Natural killer cell (primary cell): ENCODE measurements around the gene EREG. TPM values are rescaled to one million over a fixed set of nuclear protein-coding genes. Genes with fewer than 3 reads are reported as not detected.

ENCODE experiments used
- ATAC-seq, 3 donors: fragments of 150-1000 bp in 2 of 3; fragments of 200-7000 bp in 1 of 3; cut with Tn5 transposase; 1 replicate in 1 of 3; 2 replicates in 2 of 3; pipeline ENCODE4 v1.10.0; 2021; ENCODE audit warnings: mild to moderate bottlenecking in 2 of 3, moderate library complexity in 2 of 3
- DNase-seq, 2 donors: peaks; one replicate each; pipeline versions ENCODE4 v3.0.0 to v3.0.0-alpha.2; 2013 to 2021; ENCODE audit warnings: mixed read lengths in 1 of 2
- H3K27ac ChIP-seq: one replicate; pipeline ENCODE4 v1.5.1; 2013; ENCODE audit warnings: mild to moderate bottlenecking, low read length
- H3K27me3 ChIP-seq: one replicate; pipeline ENCODE4 v1.6.1; 2013; ENCODE audit warnings: low read length; ENCODE audit not compliant: control insufficient read depth, insufficient read depth
- H3K36me3 ChIP-seq: one replicate; pipeline ENCODE4 v1.6.1; 2013; ENCODE audit warnings: low read length; ENCODE audit not compliant: control insufficient read depth, insufficient read depth
- H3K4me1 ChIP-seq: one replicate; pipeline ENCODE4 v1.6.1; 2013; ENCODE audit warnings: low read length; ENCODE audit not compliant: control insufficient read depth, insufficient read depth
- H3K4me3 ChIP-seq: one replicate; pipeline ENCODE4 v1.5.1; 2013; ENCODE audit warnings: low read length
- H3K9me3 ChIP-seq: one replicate; pipeline ENCODE4 v1.6.1; 2013; ENCODE audit warnings: low read length; ENCODE audit not compliant: control insufficient read depth, insufficient read depth
- H3K27ac Mint-ChIP-seq, 2 donors: one replicate each; pipeline ENCODE4 v1.8.0; 2022; ENCODE audit warnings: mild to moderate bottlenecking in 2 of 2, mixed read lengths in 2 of 2, moderate library complexity in 1 of 2
- H3K27me3 Mint-ChIP-seq, 2 donors: one replicate each; pipeline ENCODE4 v1.8.0; 2022; ENCODE audit warnings: low read depth in 2 of 2, mixed read lengths in 2 of 2
- H3K36me3 Mint-ChIP-seq: one replicate; pipeline ENCODE4 v1.8.0; 2022; ENCODE audit warnings: mixed read lengths
- H3K4me1 Mint-ChIP-seq, 2 donors: one replicate each; pipeline ENCODE4 v1.8.0; 2022; ENCODE audit warnings: mixed read lengths in 2 of 2
- H3K4me3 Mint-ChIP-seq: one replicate; pipeline ENCODE4 v1.8.0; 2022; ENCODE audit warnings: mild to moderate bottlenecking, moderate library complexity, mixed read lengths
- H3K9me3 Mint-ChIP-seq, 2 donors: one replicate each; pipeline ENCODE4 v1.8.0; 2022; ENCODE audit warnings: mixed read lengths in 2 of 2
- WGBS: methylation state at CpG from one replicate; pipeline ENCODE4 v1.1.7; 2013; ENCODE audit warnings: missing lambda C conversion rate; ENCODE audit not compliant: insufficient coverage; 5-methylcytosine and 5-hydroxymethylcytosine counted together
- intact Hi-C: fragments of 100-400 bp; cut with micrococcal nuclease; formaldehyde crosslinking; loops from one replicate; pipeline ENCODE4 v1.14.2; 2022
- total RNA-seq, 4 donors: library from RNA; stranded (reverse); fragments of 120-200 nt in 1 of 4; gene quantifications; one replicate each; pipeline versions ENCODE4 v1.2.3 to v1.2.4, GENCODE V29; 2013 to 2022
- TF ChIP-seq, protein P1 (sequence below): fragments of 200-600 bp; IDR thresholded peaks from one replicate; pipeline ENCODE4 v1.8.0; 2022; ENCODE audit warnings: antibody characterized with exemption

The EREG gene
- total RNA-seq, 3 donors from 2014 or later (not counting 1 experiment from before 2014, with no cell fraction given), result 2.3 to 23.3 (median 6.4) TPM

DNA sequence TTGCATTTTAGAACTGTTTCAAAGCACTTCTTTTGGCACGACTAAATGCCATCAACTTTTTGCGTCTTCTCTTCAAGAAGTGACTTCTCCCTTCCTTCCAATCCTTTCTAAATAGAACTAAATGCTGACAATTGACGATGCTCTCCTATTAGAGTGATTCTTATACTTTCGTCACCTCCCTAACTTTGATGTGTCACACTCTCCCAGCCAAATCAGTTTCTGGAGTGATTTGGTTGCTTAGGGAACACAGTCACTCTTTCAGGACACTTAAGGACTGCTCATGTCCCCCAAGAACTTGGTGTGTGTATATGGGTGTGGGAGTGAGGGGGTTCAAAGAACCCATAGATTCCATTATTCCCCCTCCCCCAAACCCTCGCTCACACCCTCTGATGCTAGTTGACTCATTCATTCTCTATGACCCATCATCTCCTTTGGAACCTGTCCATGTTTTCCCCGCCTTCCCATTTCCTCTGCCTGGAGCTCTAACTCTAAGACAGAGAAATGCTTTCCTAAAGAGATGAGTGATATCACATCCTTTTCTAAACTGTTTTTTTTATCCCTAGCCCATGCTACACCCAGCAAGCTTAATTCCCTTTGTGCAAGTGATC lies 53.2 kb downstream of the EREG start:
- Histone ChIP-seq H3K27ac (no peak overlapping the region), H3K27me3 (no peaks in the 10 kb centered on the region), H3K9me3 (no peaks in the 10 kb centered on the region), H3K36me3 (no peaks in the 10 kb centered on the region), H3K4me1 (no peaks in the 10 kb centered on the region), H3K4me3 (no peak overlapping the region)
- WGBS, result 90% methylated on average over 6 of the region's 6 CpGs
- TF ChIP-seq, protein P1, sequence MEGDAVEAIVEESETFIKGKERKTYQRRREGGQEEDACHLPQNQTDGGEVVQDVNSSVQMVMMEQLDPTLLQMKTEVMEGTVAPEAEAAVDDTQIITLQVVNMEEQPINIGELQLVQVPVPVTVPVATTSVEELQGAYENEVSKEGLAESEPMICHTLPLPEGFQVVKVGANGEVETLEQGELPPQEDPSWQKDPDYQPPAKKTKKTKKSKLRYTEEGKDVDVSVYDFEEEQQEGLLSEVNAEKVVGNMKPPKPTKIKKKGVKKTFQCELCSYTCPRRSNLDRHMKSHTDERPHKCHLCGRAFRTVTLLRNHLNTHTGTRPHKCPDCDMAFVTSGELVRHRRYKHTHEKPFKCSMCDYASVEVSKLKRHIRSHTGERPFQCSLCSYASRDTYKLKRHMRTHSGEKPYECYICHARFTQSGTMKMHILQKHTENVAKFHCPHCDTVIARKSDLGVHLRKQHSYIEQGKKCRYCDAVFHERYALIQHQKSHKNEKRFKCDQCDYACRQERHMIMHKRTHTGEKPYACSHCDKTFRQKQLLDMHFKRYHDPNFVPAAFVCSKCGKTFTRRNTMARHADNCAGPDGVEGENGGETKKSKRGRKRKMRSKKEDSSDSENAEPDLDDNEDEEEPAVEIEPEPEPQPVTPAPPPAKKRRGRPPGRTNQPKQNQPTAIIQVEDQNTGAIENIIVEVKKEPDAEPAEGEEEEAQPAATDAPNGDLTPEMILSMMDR, result no peak
- Mint-ChIP-seq H3K4me1 (no peaks in the 10 kb centered on the region), H3K4me3 (no peak overlapping the region), H3K36me3 (no peaks in the 10 kb centered on the region), H3K27me3 (peaks cover 7 to 21% of the 10 kb centered on the region in 2 donors), H3K9me3 (no peaks in the 10 kb centered on the region), H3K27ac (no peak overlapping the region)
- DNase-seq (no peak), ATAC-seq (no peak)
- intact Hi-C loops, result no loop called here

DNA sequence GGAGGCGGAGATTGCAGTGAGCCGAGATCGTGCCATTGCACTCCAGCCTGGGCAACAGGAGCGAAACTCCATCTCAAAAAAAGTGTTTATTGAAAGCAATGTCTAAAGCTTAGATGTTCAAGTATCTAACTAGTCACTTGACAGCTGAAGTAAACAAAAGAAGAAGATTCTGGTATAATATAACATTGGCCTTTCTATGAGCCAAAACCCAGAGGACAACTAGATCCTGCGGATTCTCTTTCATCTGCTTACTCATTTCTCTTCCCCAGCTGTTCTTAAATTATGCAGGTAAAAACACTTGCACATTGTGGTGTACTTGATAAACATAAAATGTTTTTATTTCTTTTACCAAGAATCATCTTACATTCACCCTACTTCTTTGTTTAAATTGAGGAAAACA lies 55.9 kb downstream of the EREG start:
- Histone ChIP-seq H3K9me3 (no peaks in the 10 kb centered on the region), H3K27ac (no peak overlapping the region), H3K36me3 (no peaks in the 10 kb centered on the region), H3K27me3 (no peaks in the 10 kb centered on the region), H3K4me1 (no peaks in the 10 kb centered on the region), H3K4me3 (no peak overlapping the region)
- Mint-ChIP-seq H3K36me3 (no peaks in the 10 kb centered on the region), H3K27ac (no peak overlapping the region), H3K27me3 (peaks cover 9 to 14% of the 10 kb centered on the region in 2 donors), H3K4me1 (peaks cover 3% of the 10 kb centered on the region in 2 donors), H3K4me3 (no peak overlapping the region), H3K9me3 (no peaks in the 10 kb centered on the region)
- DNase-seq, result no peak
- intact Hi-C loops, result no loop called here
- 90% methylated on average over 4 of the region's 5 CpGs for WGBS
- ATAC-seq, result no peak
- TF ChIP-seq, protein P1, result no peak

DNA sequence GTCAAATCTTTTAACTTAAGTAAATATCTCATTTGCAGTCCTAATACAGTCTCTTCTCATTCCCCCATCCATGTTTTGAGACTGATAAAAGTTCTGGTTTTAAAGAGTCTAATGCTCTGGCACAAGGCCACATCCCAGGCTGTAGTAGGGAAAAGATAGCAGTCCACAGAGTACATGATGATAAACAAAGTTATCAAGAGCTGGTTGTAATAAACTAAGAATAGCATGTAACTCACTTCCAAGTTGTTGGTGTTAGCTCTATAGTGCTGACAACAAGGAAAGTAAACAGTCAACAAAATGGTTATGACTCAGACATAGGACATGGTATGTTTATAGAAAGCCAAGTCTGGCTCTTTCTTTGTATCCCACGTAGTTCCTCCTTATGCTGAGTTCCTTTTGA lies 58.2 kb downstream of the EREG start:
- no peaks in the 10 kb centered on the region for H3K27me3 ChIP-seq
- TF ChIP-seq, protein P1, result no peak
- H3K36me3 ChIP-seq, result no peaks in the 10 kb centered on the region
- no peak for ATAC-seq
- Mint-ChIP-seq H3K9me3 (no peaks in the 10 kb centered on the region), H3K4me3 (no peak overlapping the region), H3K4me1 (peaks cover 7 to 12% of the 10 kb centered on the region in 2 donors), H3K27me3 (peaks cover 7 to 10% of the 10 kb centered on the region in 2 donors), H3K27ac (no peak overlapping the region), H3K36me3 (no peaks in the 10 kb centered on the region)
- no peak overlapping the region for H3K27ac ChIP-seq
- DNase-seq, result no peak
- intact Hi-C loops, result no loop called here
- WGBS, result 57% methylated on average over 1 of the region's 1 CpG
- no peaks in the 10 kb centered on the region for H3K9me3 ChIP-seq
- no peak overlapping the region for H3K4me3 ChIP-seq
- H3K4me1 ChIP-seq, result no peaks in the 10 kb centered on the region

DNA sequence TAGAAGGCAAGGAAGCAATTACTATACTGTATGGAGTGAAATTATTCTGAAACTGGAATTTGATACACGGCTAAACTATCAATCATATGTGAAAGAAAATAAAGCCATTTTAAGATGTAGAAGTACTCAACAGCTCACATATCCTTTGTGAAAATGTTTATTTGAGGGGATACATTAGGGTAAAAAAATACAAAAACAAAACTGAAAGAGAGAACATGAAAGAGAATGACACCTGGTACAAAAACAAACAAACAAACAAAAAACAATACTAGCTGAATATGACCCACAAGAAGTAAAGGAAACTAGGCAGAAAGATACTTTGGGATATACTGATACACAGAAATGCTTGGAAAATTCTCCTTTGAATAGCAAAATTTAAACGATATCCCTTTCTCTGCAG lies 59.2 kb downstream of the EREG start:
- Mint-ChIP-seq H3K27me3 (peaks cover under 1 to 3% of the 10 kb centered on the region in 2 donors), H3K4me1 (peaks cover 17 to 22% of the 10 kb centered on the region in 2 donors), H3K36me3 (no peaks in the 10 kb centered on the region), H3K4me3 (no peak overlapping the region), H3K27ac (no peak overlapping the region), H3K9me3 (no peaks in the 10 kb centered on the region)
- WGBS, result no CpG with 5 or more reads among the region's 2 CpGs
- intact Hi-C loops, result no loop called here
- Histone ChIP-seq H3K27me3 (no peaks in the 10 kb centered on the region), H3K27ac (no peak overlapping the region), H3K9me3 (no peaks in the 10 kb centered on the region), H3K4me3 (no peak overlapping the region), H3K36me3 (no peaks in the 10 kb centered on the region), H3K4me1 (no peaks in the 10 kb centered on the region)
- TF ChIP-seq, protein P1, result no peak
- no peak for DNase-seq
- no peak for ATAC-seq
